ENCODE measurements around the gene HSPA6.
"Not testable (repeated sequence)": the region's sequence is repeated elsewhere in the genome, so short reads cannot be mapped to it uniquely, and the experiment has no call there.

HSPA6 gene

GRCh38 chr1:161523817-161524741 lies at the start of gene HSPA6:
TSS of gene HSPA6 (plus strand) at chr1:161524540. CDS start at chr1:161524659, 119 bp downstream.
- peak; percentile 90 for DNase-seq
- in situ Hi-C loops (cut with MboI; ENCODE audit: low pct_unique_long_range_greater_than_20kb, low sequenced_read_pairs), result not testable (repeated sequence)

- in situ Hi-C loops (cut with MboI; ENCODE audit: low pct_unique_long_range_greater_than_20kb, low sequenced_read_pairs); DNase-seq: not testable (repeated sequence)
Observed at GRCh38 chr1:161477711-161478110, 46.6 kb upstream of the HSPA6 start.

- DNase-seq, result no peak
- in situ Hi-C loops (cut with MboI; ENCODE audit: low pct_unique_long_range_greater_than_20kb, low sequenced_read_pairs), result no loop called here
Observed at GRCh38 chr1:161478985-161479384, 45.4 kb upstream of the HSPA6 start.

GRCh38 chr1:161480381-161481035 lies 43.8 kb upstream of the HSPA6 start:
- in situ Hi-C loops (cut with MboI; ENCODE audit: low pct_unique_long_range_greater_than_20kb, low sequenced_read_pairs), result no loop called here
- DNase-seq, result no peak

GRCh38 chr1:161481624-161482392 lies 42.5 kb upstream of the HSPA6 start:
- DNase-seq, result no peak
- in situ Hi-C loops (cut with MboI; ENCODE audit: low pct_unique_long_range_greater_than_20kb, low sequenced_read_pairs), result no loop called here

GRCh38 chr1:161482610-161483009 lies 41.7 kb upstream of the HSPA6 start:
- DNase-seq, result no peak
- in situ Hi-C loops (cut with MboI; ENCODE audit: low pct_unique_long_range_greater_than_20kb, low sequenced_read_pairs), result no loop called here

- in situ Hi-C loops (cut with MboI; ENCODE audit: low pct_unique_long_range_greater_than_20kb, low sequenced_read_pairs), result no loop called here
- no peak for DNase-seq
Observed at GRCh38 chr1:161483361-161483760, 41.0 kb upstream of the HSPA6 start.

GRCh38 chr1:161484613-161485012 lies 39.7 kb upstream of the HSPA6 start:
- in situ Hi-C loops (cut with MboI; ENCODE audit: low pct_unique_long_range_greater_than_20kb, low sequenced_read_pairs), result no loop called here
- peak; percentile 47 for DNase-seq

- DNase-seq, result peak; percentile 79
- in situ Hi-C loops (cut with MboI; ENCODE audit: low pct_unique_long_range_greater_than_20kb, low sequenced_read_pairs), result no loop called here
Observed at GRCh38 chr1:161486806-161487741, 37.3 kb upstream of the HSPA6 start.

- in situ Hi-C loops (cut with MboI; ENCODE audit: low pct_unique_long_range_greater_than_20kb, low sequenced_read_pairs), result no loop called here
- DNase-seq, result peak; percentile 64
Observed at GRCh38 chr1:161491472-161491871, 32.9 kb upstream of the HSPA6 start.

GRCh38 chr1:161492827-161493226 lies 31.5 kb upstream of the HSPA6 start:
- in situ Hi-C loops (cut with MboI; ENCODE audit: low pct_unique_long_range_greater_than_20kb, low sequenced_read_pairs), result no loop called here
- no peak for DNase-seq

GRCh38 chr1:161494091-161494735 lies 30.1 kb upstream of the HSPA6 start:
- in situ Hi-C loops (cut with MboI; ENCODE audit: low pct_unique_long_range_greater_than_20kb, low sequenced_read_pairs), result no loop called here
- no peak for DNase-seq

GRCh38 chr1:161495490-161495889 lies 28.9 kb upstream of the HSPA6 start:
- no peak for DNase-seq
- in situ Hi-C loops (cut with MboI; ENCODE audit: low pct_unique_long_range_greater_than_20kb, low sequenced_read_pairs), result no loop called here

GRCh38 chr1:161497961-161498360 lies 26.4 kb upstream of the HSPA6 start:
- no peak for DNase-seq
- in situ Hi-C loops (cut with MboI; ENCODE audit: low pct_unique_long_range_greater_than_20kb, low sequenced_read_pairs), result no loop called here

- in situ Hi-C loops (cut with MboI; ENCODE audit: low pct_unique_long_range_greater_than_20kb, low sequenced_read_pairs), result no loop called here
- no peak for DNase-seq
Observed at GRCh38 chr1:161498646-161499045, 25.7 kb upstream of the HSPA6 start.

GRCh38 chr1:161499099-161500039 lies 25.0 kb upstream of the HSPA6 start:
- in situ Hi-C loops (cut with MboI; ENCODE audit: low pct_unique_long_range_greater_than_20kb, low sequenced_read_pairs), result no loop called here
- peak; percentile 71 for DNase-seq

- no peak for DNase-seq
- in situ Hi-C loops (cut with MboI; ENCODE audit: low pct_unique_long_range_greater_than_20kb, low sequenced_read_pairs), result no loop called here
Observed at GRCh38 chr1:161501234-161501633, 23.1 kb upstream of the HSPA6 start.

All from KBM-7 (cell line).